H1 (cell line): ENCODE measurements around the gene DENND5B. TPM values are rescaled to one million over a fixed set of nuclear protein-coding genes. Genes with fewer than 3 reads are reported as not detected.

Experiments used
- CTCF ChIA-PET: fragments of 300-600 bp; sonication (Branson Sonifier 250); formaldehyde crosslinking; loops from one replicate; lab custom pipeline; 2021; ENCODE audit not compliant: partially characterized antibody; lab: Charles Lee
- POLR2A ChIA-PET: fragments of 300-600 bp; sonication (Branson Sonifier 250); formaldehyde crosslinking; loops from one replicate; lab custom pipeline; 2021; ENCODE audit warnings: inconsistent platforms; ENCODE audit not compliant: partially characterized antibody; lab: Charles Lee
- DNase-seq, 2 experiments: peaks; one replicate each; pipeline versions ENCODE4 v3.0.0 to v3.0.0-alpha.2; 2010 to 2022; ENCODE audit warnings: low spot score in 2 of 2, low read depth in 1 of 2, mixed read lengths in 1 of 2
- FAIRE-seq: peaks from 2 replicates; lab custom pipeline; 2011; peaks lifted over from hg19 to GRCh38; lab: Jason Lieb, UNC
- H2AFZ ChIP-seq: 2 replicates; pipeline ENCODE4 v1.8.1; 2012; ENCODE audit warnings: low read length, inconsistent platforms
- H2AK5ac ChIP-seq: 2 replicates; pipeline ENCODE4 v1.6.1; 2013; ENCODE audit warnings: low read depth, low read length
- H2BK120ac ChIP-seq: replicated peaks from 2 replicates; pipeline ENCODE3; 2013; ENCODE audit warnings: low read depth, low read length, inconsistent platforms
- H2BK12ac ChIP-seq: 2 replicates; pipeline ENCODE4 v1.6.1; 2013; ENCODE audit warnings: low read depth, low read length
- H2BK15ac ChIP-seq: 2 replicates; pipeline ENCODE4 v1.6.1; 2013; ENCODE audit warnings: low read length
- H2BK20ac ChIP-seq: 2 replicates; pipeline ENCODE4 v1.6.1; 2013; ENCODE audit warnings: low read length
- H2BK5ac ChIP-seq: 2 replicates; pipeline ENCODE4 v1.6.1; 2013; ENCODE audit warnings: low read depth, low read length
- H3K14ac ChIP-seq: 2 replicates; pipeline ENCODE4 v1.6.1; 2013; ENCODE audit warnings: inconsistent platforms; ENCODE audit not compliant: insufficient read length
- H3K18ac ChIP-seq: 2 replicates; pipeline ENCODE4 v1.6.1; 2013; ENCODE audit warnings: low read length; ENCODE audit errors: extremely low read depth
- H3K23ac ChIP-seq: 2 replicates; pipeline ENCODE4 v1.6.1; 2013; ENCODE audit warnings: inconsistent platforms; ENCODE audit not compliant: insufficient read length
- H3K23me2 ChIP-seq: 2 replicates; pipeline ENCODE4 v1.6.1; 2013; ENCODE audit warnings: low read depth, low read length
- H3K27ac ChIP-seq: 2 replicates; pipeline ENCODE4 v1.6.1; 2011; ENCODE audit warnings: low read depth, low read length, inconsistent platforms
- H3K27me3 ChIP-seq, 4 experiments: replicated peaks in 1 of 4; 1 replicate in 1 of 4; 2 replicates in 3 of 4; pipeline versions ENCODE4 v1.6.1 to v1.8.1; 2011 to 2013; ENCODE audit warnings: low read length in 3 of 4, mild to moderate bottlenecking in 3 of 4, inconsistent platforms in 2 of 4, mixed read lengths in 2 of 4, moderate library complexity in 1 of 4; ENCODE audit not compliant: control insufficient read depth in 3 of 4, insufficient read depth in 3 of 4; ENCODE audit errors: extremely low read depth in 1 of 4
- H3K36me3 ChIP-seq, 4 experiments: 2 replicates each; pipeline versions ENCODE4 v1.6.1 to v1.8.1; 2011 to 2013; ENCODE audit warnings: mild to moderate bottlenecking in 4 of 4, low read length in 3 of 4, moderate library complexity in 2 of 4, control low read depth in 1 of 4, inconsistent platforms in 1 of 4; ENCODE audit not compliant: insufficient read depth in 4 of 4, control insufficient read depth in 2 of 4
- H3K4ac ChIP-seq: replicated peaks from 2 replicates; pipeline ENCODE3; 2013; ENCODE audit warnings: low read length, low read depth, mixed read lengths, inconsistent platforms; ENCODE audit not compliant: insufficient read length
- H3K4me1 ChIP-seq, 4 experiments: replicated peaks in 1 of 4; 1 replicate in 1 of 4; 2 replicates in 3 of 4; pipeline versions ENCODE4 v1.6.1 to v1.8.1; 2011 to 2013; ENCODE audit warnings: low read length in 3 of 4, inconsistent platforms in 2 of 4, mixed read lengths in 1 of 4; ENCODE audit not compliant: insufficient read depth in 4 of 4, control insufficient read depth in 3 of 4
- H3K4me2 ChIP-seq, 2 experiments: 2 replicates each; pipeline versions ENCODE4 v1.6.1 to v1.8.1; 2011 to 2013; ENCODE audit warnings: low read depth in 2 of 2, low read length in 2 of 2, control low read depth in 1 of 2, inconsistent platforms in 1 of 2, mild to moderate bottlenecking in 1 of 2; ENCODE audit not compliant: insufficient read depth in 1 of 2
- H3K4me3 ChIP-seq, 4 experiments: fragments of 200-600, 300-600 bp in 1 of 4; sonication (generic), shearing (Covaris generic), sonication (Bioruptor Twin) in 1 of 4; 2 replicates each; pipeline versions ENCODE4 v1.5.1 to v1.8.1; 2011 to 2016; ENCODE audit warnings: low read length in 4 of 4, low read depth in 3 of 4, control low read depth in 2 of 4, inconsistent platforms in 2 of 4, mild to moderate bottlenecking in 2 of 4, mixed read lengths in 1 of 4, moderate library complexity in 1 of 4; ENCODE audit not compliant: insufficient read depth in 2 of 4; ENCODE audit errors: extremely low read depth in 1 of 4
- H3K56ac ChIP-seq: replicated peaks from 2 replicates; pipeline ENCODE3; 2013; ENCODE audit warnings: low read depth, mild to moderate bottlenecking, mixed read lengths, low read length, inconsistent platforms; ENCODE audit not compliant: insufficient read length
- H3K79me1 ChIP-seq: 2 replicates; pipeline ENCODE4 v1.6.1; 2013; ENCODE audit warnings: low read depth, low read length, control low read depth
- H3K79me2 ChIP-seq, 2 experiments: 2 replicates each; pipeline versions ENCODE4 v1.6.1 to v1.8.1; 2012 to 2013; ENCODE audit warnings: low read length in 2 of 2, mild to moderate bottlenecking in 2 of 2, inconsistent platforms in 1 of 2; ENCODE audit not compliant: insufficient read depth in 2 of 2, control insufficient read depth in 1 of 2
- H3K9ac ChIP-seq, 4 experiments: replicated peaks in 1 of 4; 1 replicate in 1 of 4; 2 replicates in 3 of 4; pipeline versions ENCODE4 v1.6.1 to v1.8.1; 2011 to 2013; ENCODE audit warnings: low read depth in 3 of 4, low read length in 3 of 4, control low read depth in 2 of 4, mild to moderate bottlenecking in 2 of 4, moderate library complexity in 2 of 4, inconsistent platforms in 1 of 4; ENCODE audit errors: extremely low read depth in 1 of 4
- H3K9me3 ChIP-seq, 2 experiments: 2 replicates each; pipeline versions ENCODE4 v1.6.1 to v1.8.1; 2012 to 2013; ENCODE audit warnings: mild to moderate bottlenecking in 2 of 2, moderate library complexity in 2 of 2, control low read depth in 1 of 2, inconsistent platforms in 1 of 2, low read depth in 1 of 2, low read length in 1 of 2, mixed read lengths in 1 of 2; ENCODE audit not compliant: insufficient read depth in 2 of 2
- H4K20me1 ChIP-seq, 2 experiments: replicated peaks in 1 of 2; 2 replicates each; pipeline versions ENCODE3 to v1.8.1; 2011 to 2013; ENCODE audit warnings: inconsistent platforms in 2 of 2, low read length in 2 of 2, mild to moderate bottlenecking in 1 of 2; ENCODE audit not compliant: insufficient read depth in 2 of 2, control insufficient read depth in 1 of 2
- H4K5ac ChIP-seq: 2 replicates; pipeline ENCODE4 v1.6.1; 2013; ENCODE audit warnings: low read length, low read depth, mixed read lengths, inconsistent platforms; ENCODE audit not compliant: insufficient read length
- H4K8ac ChIP-seq: 2 replicates; pipeline ENCODE4 v1.8.0; 2013; ENCODE audit warnings: mild to moderate bottlenecking, moderate library complexity, low read length, inconsistent platforms; ENCODE audit not compliant: insufficient read depth; ENCODE audit errors: extremely low read depth
- H4K91ac ChIP-seq: replicated peaks from 2 replicates; pipeline ENCODE3; 2013; ENCODE audit warnings: low read length, mixed read lengths, inconsistent platforms; ENCODE audit not compliant: insufficient read length
- BRCA1 ChIP-seq: IDR thresholded peaks from 2 replicates; pipeline ENCODE4 v1.6.1; 2012; ENCODE audit warnings: low read depth, low read length, improper control_type of control experiment
- CEBPB ChIP-seq: IDR thresholded peaks from 2 replicates; pipeline ENCODE4 v1.6.1; 2012; ENCODE audit warnings: low read depth, low read length
- CHD2 ChIP-seq: IDR thresholded peaks from 2 replicates; pipeline ENCODE4 v1.6.1; 2012; ENCODE audit warnings: low read length, improper control_type of control experiment
- KDM1A ChIP-seq: fragments of 200-600, 300-600 bp; sonication (generic); IDR thresholded peaks from 2 replicates; pipeline ENCODE4 v1.7.1; 2016; ENCODE audit warnings: mild to moderate bottlenecking, low read length, borderline replicate concordance
- POU5F1 ChIP-seq: IDR thresholded peaks from 2 replicates; pipeline ENCODE4 v1.6.1; 2011; ENCODE audit warnings: low read depth, mild to moderate bottlenecking, low read length, moderate library complexity
- RXRA ChIP-seq: IDR thresholded peaks from 2 replicates; pipeline ENCODE4 v1.6.1; 2011; ENCODE audit warnings: low read depth, mild to moderate bottlenecking, low read length, moderate library complexity; ENCODE audit not compliant: insufficient read depth
- SP2 ChIP-seq: IDR thresholded peaks from 2 replicates; pipeline ENCODE4 v1.6.1; 2012; ENCODE audit warnings: mild to moderate bottlenecking, low read length, inconsistent platforms
- TAF1 ChIP-seq: IDR thresholded peaks from 2 replicates; pipeline ENCODE4 v1.6.1; 2011; ENCODE audit warnings: mild to moderate bottlenecking, low read depth, low read length
- YY1 ChIP-seq: IDR thresholded peaks from 2 replicates; pipeline ENCODE4 v1.6.1; 2011; ENCODE audit warnings: low read depth, mild to moderate bottlenecking, low read length
- WGBS, 2 experiments: shearing (Covaris generic) in 1 of 2; methylation state at CpG; one replicate each; pipeline versions ENCODE4 v1.1.6 to v1.1.7; 2013 to 2015; ENCODE audit warnings: low lambda C conversion rate in 2 of 2, mixed read lengths in 2 of 2, inconsistent platforms in 1 of 2, low coverage in 1 of 2, missing lambda C conversion rate in 1 of 2; ENCODE audit not compliant: insufficient replicate concordance in 2 of 2, insufficient coverage in 1 of 2, insufficient read length in 1 of 2; ENCODE audit errors: extremely low coverage in 1 of 2, missing lambda C conversion rate in 1 of 2; 5-methylcytosine and 5-hydroxymethylcytosine counted together
- polyA plus RNA-seq, 7 experiments: library from polyadenylated mRNA; depleted of rRNA in 3 of 7; stranded (reverse) in 5 of 7; unstranded in 2 of 7; fragments of >200 nt in 5 of 7; fragments of 200-250 nt in 2 of 7; gene quantifications; 1 replicate in 5 of 7; 2 replicates in 1 of 7; 4 replicates in 1 of 7; pipeline versions ENCODE4 v1.2.1 to v1.2.3, GENCODE V29; 2011 to 2013; ENCODE audit warnings: missing spikeins in 2 of 7, mixed read lengths in 2 of 7
- total RNA-seq: library from RNA; stranded (reverse); fragmentation: NEBNext Ultra II Directional; extraction: Animal tissue kit (Norgen Biotek cat#: 25700); gene quantifications from 2 replicates; pipeline ENCODE4 v1.2.1, GENCODE V29; 2021
- TF ChIP-seq, protein P1 (sequence below): IDR thresholded peaks from 2 replicates; pipeline ENCODE4 v1.6.1; 2012; ENCODE audit warnings: inconsistent platforms

Gene DENND5B
- total and polyA plus RNA-seq, 2 of the 8 experiments (the other 6 are each of a cell fraction or from before 2014, with no cell fraction given): 13.4 to 20.2 TPM

GRCh38 chr12:31491241-31491794, 99.6 kb downstream of the DENND5B start:
- H3K79me2 ChIP-seq: no peaks in the 10 kb centered on the region; a peak in 1 of 4 replicates
- no peak overlapping the region for H4K8ac ChIP-seq
- WGBS, 2 experiments: 99% methylated on average over 5 of the region's 5 CpGs; no CpG with 5 or more reads in 1 of the 2 experiments
- no peak overlapping the region for H2BK120ac ChIP-seq
- H4K20me1 ChIP-seq: no peaks in the 10 kb centered on the region
- ChIA-PET CTCF (interaction anchor here (0.8 kb wide), 1 partner anchor 135 kb away, joined by 4 read pairs; no protein-coding TSS in a partner anchor), POLR2A (interaction anchor here (1.1 kb wide), 1 partner anchor 10 kb away, joined by 3 read pairs; no protein-coding TSS in a partner anchor)
- DNase-seq (no peak), FAIRE-seq (no peak)
- H3K4ac ChIP-seq: no peak overlapping the region
- H3K23ac ChIP-seq: no peak overlapping the region
- H3K27me3 ChIP-seq: no peaks in the 10 kb centered on the region
- no peak overlapping the region for H2BK20ac ChIP-seq
- H3K79me1 ChIP-seq: no peaks in the 10 kb centered on the region
- H2AFZ ChIP-seq: no peak overlapping the region
- no peak overlapping the region for H3K56ac ChIP-seq
- no peak overlapping the region for H3K4me2 ChIP-seq
- no peaks in the 10 kb centered on the region; the same call in 1 of the 2 replicates for H3K23me2 ChIP-seq
- no peak overlapping the region for H3K14ac ChIP-seq
- no peak overlapping the region for H2BK5ac ChIP-seq
- peaks cover 0 to 5% (median 0%) of the 10 kb centered on the region in 4 experiments; a peak in 2 of 7 replicates for H3K4me1 ChIP-seq
- no peak overlapping the region for H3K18ac ChIP-seq
- H2AK5ac ChIP-seq: no peak overlapping the region
- H2BK12ac ChIP-seq: no peak overlapping the region
- no peak overlapping the region for H3K9ac ChIP-seq
- no peak overlapping the region for H4K5ac ChIP-seq
- H3K4me3 ChIP-seq: no peak overlapping the region
- H3K27ac ChIP-seq: no peak overlapping the region
- H2BK15ac ChIP-seq: no peak overlapping the region
- no peak overlapping the region for H4K91ac ChIP-seq
- H3K9me3 ChIP-seq: no peaks in the 10 kb centered on the region
- no peaks in the 10 kb centered on the region for H3K36me3 ChIP-seq
- TF ChIP-seq YY1: no peak
- TF ChIP-seq, protein P1, sequence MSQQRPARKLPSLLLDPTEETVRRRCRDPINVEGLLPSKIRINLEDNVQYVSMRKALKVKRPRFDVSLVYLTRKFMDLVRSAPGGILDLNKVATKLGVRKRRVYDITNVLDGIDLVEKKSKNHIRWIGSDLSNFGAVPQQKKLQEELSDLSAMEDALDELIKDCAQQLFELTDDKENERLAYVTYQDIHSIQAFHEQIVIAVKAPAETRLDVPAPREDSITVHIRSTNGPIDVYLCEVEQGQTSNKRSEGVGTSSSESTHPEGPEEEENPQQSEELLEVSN: no peak
- TF ChIP-seq CHD2: no peak
- TF ChIP-seq CEBPB: no peak
- TF ChIP-seq SP2: no peak
- TF ChIP-seq BRCA1: no peak
- TF ChIP-seq RXRA: no peak
- no peak for TF ChIP-seq KDM1A
- TF ChIP-seq POU5F1: no peak
- TF ChIP-seq TAF1: no peak
